ENCODE data around the gene DDX10. TPM values are rescaled to one million over a fixed set of nuclear protein-coding genes. Genes with fewer than 3 reads are reported as not detected.

DDX10 gene
- total and polyA plus RNA-seq, 10 donors, result 17.5 to 39.3 (median 23.0) TPM

DNA sequence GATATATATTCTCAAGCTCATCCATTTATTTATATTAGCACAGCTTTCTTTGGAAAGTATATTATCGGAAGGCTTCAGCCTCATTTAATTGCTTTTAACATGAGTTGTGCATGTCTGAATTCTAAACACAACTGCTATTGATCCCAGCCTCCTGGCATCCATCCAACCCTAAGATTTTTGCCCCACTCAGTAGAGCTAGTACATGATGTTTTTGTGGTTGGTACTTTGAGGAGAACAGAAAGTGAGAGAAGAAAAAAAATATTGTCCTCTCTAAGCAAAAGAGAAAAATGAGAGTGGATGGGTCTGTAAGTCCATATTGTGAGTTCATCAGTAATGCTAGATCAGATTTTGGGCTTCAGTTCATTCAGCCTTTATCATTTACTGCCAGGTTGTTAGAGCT, 198.7 kb downstream of the DDX10 start:
- Histone ChIP-seq H3K27me3 (replicated peaks in 1 of 7) (no peaks in the 10 kb centered on the region), H3K27ac (no peak overlapping the region), H3K4me3 (no peak overlapping the region), H3K9me3 (no peaks in the 10 kb centered on the region), H3K36me3 (no peaks in the 10 kb centered on the region), H3K4me1 (no peaks in the 10 kb centered on the region)
- TF ChIP-seq, protein P1, sequence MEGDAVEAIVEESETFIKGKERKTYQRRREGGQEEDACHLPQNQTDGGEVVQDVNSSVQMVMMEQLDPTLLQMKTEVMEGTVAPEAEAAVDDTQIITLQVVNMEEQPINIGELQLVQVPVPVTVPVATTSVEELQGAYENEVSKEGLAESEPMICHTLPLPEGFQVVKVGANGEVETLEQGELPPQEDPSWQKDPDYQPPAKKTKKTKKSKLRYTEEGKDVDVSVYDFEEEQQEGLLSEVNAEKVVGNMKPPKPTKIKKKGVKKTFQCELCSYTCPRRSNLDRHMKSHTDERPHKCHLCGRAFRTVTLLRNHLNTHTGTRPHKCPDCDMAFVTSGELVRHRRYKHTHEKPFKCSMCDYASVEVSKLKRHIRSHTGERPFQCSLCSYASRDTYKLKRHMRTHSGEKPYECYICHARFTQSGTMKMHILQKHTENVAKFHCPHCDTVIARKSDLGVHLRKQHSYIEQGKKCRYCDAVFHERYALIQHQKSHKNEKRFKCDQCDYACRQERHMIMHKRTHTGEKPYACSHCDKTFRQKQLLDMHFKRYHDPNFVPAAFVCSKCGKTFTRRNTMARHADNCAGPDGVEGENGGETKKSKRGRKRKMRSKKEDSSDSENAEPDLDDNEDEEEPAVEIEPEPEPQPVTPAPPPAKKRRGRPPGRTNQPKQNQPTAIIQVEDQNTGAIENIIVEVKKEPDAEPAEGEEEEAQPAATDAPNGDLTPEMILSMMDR (IDR thresholded peaks at IDR 0.05 in 8 of 11, conservative IDR thresholded peaks at IDR 0.05 in 3 of 11), result no peak
- TF ChIP-seq POLR2A (IDR thresholded peaks at IDR 0.05), result no peak
- no peak for TF ChIP-seq POLR2AphosphoS5 (IDR thresholded peaks at IDR 0.05)
- intact Hi-C loops (cut with DNase I; ENCODE audit: low total_unique reads), result no loop called here
- 95 to 100% (median 98%) methylated on average over 1 of the region's 1 CpG for WGBS, 5 donors
- no peak for DNase-seq

GRCh38 chr11:108865406-108865805, 200.5 kb downstream of the DDX10 start:
- H3K36me3 ChIP-seq, result no peaks in the 10 kb centered on the region
- H3K9me3 ChIP-seq, result no peaks in the 10 kb centered on the region
- TF ChIP-seq POLR2AphosphoS5 (IDR thresholded peaks at IDR 0.05), result no peak
- no peak for TF ChIP-seq POLR2A (IDR thresholded peaks at IDR 0.05)
- TF ChIP-seq, protein P1 (IDR thresholded peaks at IDR 0.05 in 8 of 11, conservative IDR thresholded peaks at IDR 0.05 in 3 of 11), result no peak
- H3K4me1 ChIP-seq, result peaks cover 0 to 10% (median 0%) of the 10 kb centered on the region in 6 donors
- no peak overlapping the region for H3K4me3 ChIP-seq
- intact Hi-C loops (cut with DNase I; ENCODE audit: low total_unique reads), result no loop called here
- 93 to 97% (median 96%) methylated on average over 5 of the region's 5 CpGs for WGBS, 5 donors
- no peak overlapping the region for H3K27ac ChIP-seq
- DNase-seq, result no peak
- no peaks in the 10 kb centered on the region for H3K27me3 ChIP-seq (replicated peaks in 1 of 7)

DNA sequence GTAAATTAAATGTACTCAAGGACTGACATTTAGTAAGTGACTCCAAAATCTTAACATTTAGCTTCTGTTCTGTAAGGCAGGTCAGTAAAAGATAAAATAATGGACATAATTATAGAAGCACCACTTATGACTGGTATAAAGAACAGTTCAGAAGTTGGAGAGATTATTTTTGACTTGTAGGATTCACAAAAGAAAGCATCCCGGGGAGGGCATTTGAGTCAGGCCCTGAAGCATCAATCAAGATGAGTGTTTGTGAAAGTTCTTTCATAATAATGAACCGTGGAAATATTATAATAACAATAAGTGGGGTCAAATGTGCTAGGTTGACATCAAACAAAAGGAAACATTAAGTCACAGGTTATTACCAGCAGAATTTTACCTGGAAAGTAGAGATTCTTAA, 201.9 kb downstream of the DDX10 start:
- Histone ChIP-seq H3K36me3 (no peaks in the 10 kb centered on the region), H3K27ac (no peak overlapping the region), H3K9me3 (no peaks in the 10 kb centered on the region), H3K4me3 (no peak overlapping the region), H3K4me1 (peaks cover 0 to 10% (median 0%) of the 10 kb centered on the region in 6 donors), H3K27me3 (replicated peaks in 1 of 7) (no peaks in the 10 kb centered on the region)
- TF ChIP-seq POLR2A (IDR thresholded peaks at IDR 0.05) (no peak), POLR2AphosphoS5 (IDR thresholded peaks at IDR 0.05) (no peak)
- TF ChIP-seq, protein P1 (IDR thresholded peaks at IDR 0.05 in 8 of 11, conservative IDR thresholded peaks at IDR 0.05 in 3 of 11), result no peak
- DNase-seq, result no peak
- WGBS, 5 donors, result 56 to 69% (median 65%) methylated on average over 2 of the region's 2 CpGs
- intact Hi-C loops (cut with DNase I; ENCODE audit: low total_unique reads), result no loop called here

DNA sequence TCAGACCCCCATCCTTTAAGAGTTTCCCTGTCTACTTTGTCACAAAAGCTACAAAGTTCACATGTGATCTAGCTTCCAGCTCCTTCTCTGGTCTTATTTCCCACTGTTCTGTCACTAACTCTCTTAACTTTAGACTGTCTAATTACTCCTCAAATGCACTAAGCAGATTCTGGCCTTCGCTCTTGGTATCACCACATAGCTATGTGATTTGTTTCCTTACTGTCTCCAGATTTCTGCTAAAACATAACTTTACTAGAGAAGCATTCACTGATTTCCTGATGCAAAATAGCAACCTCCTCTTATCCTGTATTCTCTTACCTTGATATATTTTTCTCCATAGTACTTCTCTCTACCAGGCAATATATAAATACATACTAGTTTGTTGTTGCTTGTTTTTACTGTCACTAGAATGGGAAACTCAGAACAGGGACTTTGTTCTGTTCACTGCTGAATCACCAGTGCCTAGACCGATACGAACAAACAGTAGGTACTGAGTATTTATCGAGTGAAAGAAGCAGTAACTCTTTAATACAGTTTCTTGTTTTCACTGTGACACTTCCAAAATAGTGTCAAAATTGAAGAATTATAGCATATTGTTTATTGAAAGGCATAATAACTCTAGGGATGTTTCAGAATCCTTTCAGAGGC, 205.6 kb downstream of the DDX10 start:
- no peaks in the 10 kb centered on the region for H3K36me3 ChIP-seq
- TF ChIP-seq, protein P1 (IDR thresholded peaks at IDR 0.05 in 8 of 11, conservative IDR thresholded peaks at IDR 0.05 in 3 of 11), result no peak
- TF ChIP-seq POLR2A (IDR thresholded peaks at IDR 0.05) (no peak), POLR2AphosphoS5 (IDR thresholded peaks at IDR 0.05) (no peak)
- no peaks in the 10 kb centered on the region for H3K27me3 ChIP-seq (replicated peaks in 1 of 7)
- H3K9me3 ChIP-seq, result no peaks in the 10 kb centered on the region
- intact Hi-C loops (cut with DNase I; ENCODE audit: low total_unique reads), result no loop called here
- 64 to 82% (median 76%) methylated on average over 4 of the region's 4 CpGs for WGBS, 5 donors
- H3K4me1 ChIP-seq, result peaks cover 0 to 16% (median 3%) of the 10 kb centered on the region in 6 donors
- no peak for DNase-seq
- H3K4me3 ChIP-seq, result no peak overlapping the region
- H3K27ac ChIP-seq, result peak overlapping the region in 5 of 8 donors; percentile 55 to 63 (median 56)

Measured in spleen (tissue), 11 donors.